Measurements from ENCODE around the gene FNDC4. TPM values are rescaled to one million over a fixed set of nuclear protein-coding genes. Genes with fewer than 3 reads are reported as not detected.

FNDC4 gene
- total RNA-seq, 2 experiments from 2014 or later = not detected

DNA sequence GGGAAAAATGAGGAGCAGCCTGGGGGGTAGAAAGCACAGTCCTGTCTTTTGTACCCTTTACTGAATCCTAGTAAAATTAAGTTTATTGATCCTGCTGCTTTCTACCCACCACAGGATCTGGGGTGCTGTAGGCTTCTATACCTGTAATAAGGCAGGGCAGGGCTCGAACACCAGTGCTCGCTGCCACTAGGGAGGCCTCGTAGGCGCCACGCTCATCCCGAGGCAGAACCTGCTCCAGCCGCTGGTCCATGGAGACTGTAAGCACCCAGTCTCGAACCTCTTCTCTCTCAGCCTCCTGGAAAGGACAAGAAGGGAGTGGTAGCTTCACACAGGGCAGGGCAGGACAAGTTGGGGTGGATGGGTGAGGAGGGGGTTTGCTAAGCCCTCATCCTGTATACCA, 49.8 kb downstream of the FNDC4 start:
- intact Hi-C loops (cut with DNase I, micrococcal nuclease) = no loop called here
- CTCF ChIA-PET = no interaction called here
- no peak for DNase-seq
- Mint-ChIP-seq H3K4me1 (ENCODE audit: low read depth) (peaks cover 20% of the 10 kb centered on the region), H3K9me3 (no peaks in the 10 kb centered on the region), H3K27ac (peak overlapping the region; percentile 39), H3K27me3 (no peaks in the 10 kb centered on the region), H3K36me3 (ENCODE audit: low read depth) (peaks cover 67% of the 10 kb centered on the region), H3K4me3 (no peak overlapping the region)
- Histone ChIP-seq H3K4me1 (ENCODE audit: insufficient read depth, low read length) (peaks cover 8% of the 10 kb centered on the region), H3K27ac (ENCODE audit: low read depth in 1 of 2, low read length in 2 of 2) (no peak overlapping the region), H3K9me3 (ENCODE audit: control insufficient read depth in 1 of 2, insufficient read depth in 1 of 2, low read length in 2 of 2) (no peaks in the 10 kb centered on the region), H3K27me3 (ENCODE audit: control insufficient read depth in 1 of 2, insufficient read depth in 2 of 2, low read length in 2 of 2) (no peaks in the 10 kb centered on the region), H3K36me3 (ENCODE audit: insufficient read depth, low read length) (peaks cover 23% of the 10 kb centered on the region), H3K4me3 (ENCODE audit: low read length) (no peak overlapping the region)
- TF ChIP-seq, protein P1, sequence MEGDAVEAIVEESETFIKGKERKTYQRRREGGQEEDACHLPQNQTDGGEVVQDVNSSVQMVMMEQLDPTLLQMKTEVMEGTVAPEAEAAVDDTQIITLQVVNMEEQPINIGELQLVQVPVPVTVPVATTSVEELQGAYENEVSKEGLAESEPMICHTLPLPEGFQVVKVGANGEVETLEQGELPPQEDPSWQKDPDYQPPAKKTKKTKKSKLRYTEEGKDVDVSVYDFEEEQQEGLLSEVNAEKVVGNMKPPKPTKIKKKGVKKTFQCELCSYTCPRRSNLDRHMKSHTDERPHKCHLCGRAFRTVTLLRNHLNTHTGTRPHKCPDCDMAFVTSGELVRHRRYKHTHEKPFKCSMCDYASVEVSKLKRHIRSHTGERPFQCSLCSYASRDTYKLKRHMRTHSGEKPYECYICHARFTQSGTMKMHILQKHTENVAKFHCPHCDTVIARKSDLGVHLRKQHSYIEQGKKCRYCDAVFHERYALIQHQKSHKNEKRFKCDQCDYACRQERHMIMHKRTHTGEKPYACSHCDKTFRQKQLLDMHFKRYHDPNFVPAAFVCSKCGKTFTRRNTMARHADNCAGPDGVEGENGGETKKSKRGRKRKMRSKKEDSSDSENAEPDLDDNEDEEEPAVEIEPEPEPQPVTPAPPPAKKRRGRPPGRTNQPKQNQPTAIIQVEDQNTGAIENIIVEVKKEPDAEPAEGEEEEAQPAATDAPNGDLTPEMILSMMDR (IDR thresholded peaks at IDR 0.05) = no peak
- POLR2A ChIA-PET = interaction anchor here (2.7 kb wide), 1 partner anchor 16 kb away, joined by 11 read pairs; the partner anchor contains the start of gene NRBP1
- ATAC-seq (ENCODE audit: poor library complexity) = no peak

- Histone ChIP-seq H3K36me3 (ENCODE audit: insufficient read depth, low read length) (peaks cover 40% of the 10 kb centered on the region), H3K4me3 (ENCODE audit: low read length) (no peak overlapping the region), H3K4me1 (ENCODE audit: insufficient read depth, low read length) (peaks cover 8% of the 10 kb centered on the region), H3K9me3 (ENCODE audit: control insufficient read depth in 1 of 2, insufficient read depth in 1 of 2, low read length in 2 of 2) (no peaks in the 10 kb centered on the region), H3K27ac (ENCODE audit: low read depth in 1 of 2, low read length in 2 of 2) (no peak overlapping the region), H3K27me3 (ENCODE audit: control insufficient read depth in 1 of 2, insufficient read depth in 2 of 2, low read length in 2 of 2) (no peaks in the 10 kb centered on the region)
- ChIA-PET CTCF (no interaction called here), POLR2A (interaction anchor here (1.0 kb wide), 2 partner anchors 12 to 13 kb away, joined by 3 read pairs; no protein-coding TSS in a partner anchor)
- no peaks in the 10 kb centered on the region for H3K27me3 Mint-ChIP-seq
- peak overlapping the region; percentile 61 for H3K27ac Mint-ChIP-seq
- peaks cover 69% of the 10 kb centered on the region for H3K36me3 Mint-ChIP-seq (ENCODE audit: low read depth)
- H3K4me3 Mint-ChIP-seq = peak overlapping the region; percentile 5
- intact Hi-C loops (cut with DNase I, micrococcal nuclease) = loop anchor here (1.0 to 5.0 kb wide), 3 partner anchors 44 to 184 kb away; partner anchors contain the start of genes IFT172 (in 2 of the 2), CCDC121 (in 1 of the 2) and GPN1 (in 1 of the 2)
- DNase-seq (peak in 1 of 14 experiments; percentile 11), ATAC-seq (ENCODE audit: poor library complexity) (no peak)
- TF ChIP-seq, protein P1 (IDR thresholded peaks at IDR 0.05) = no peak
- no peaks in the 10 kb centered on the region for H3K9me3 Mint-ChIP-seq
- peaks cover 20% of the 10 kb centered on the region for H3K4me1 Mint-ChIP-seq (ENCODE audit: low read depth)
Observed at GRCh38 chr2:27442920-27443282, 52.1 kb downstream of the FNDC4 start.

GRCh38 chr2:27441958-27442919, 52.8 kb downstream of the FNDC4 start, which contains the start of gene KRTCAP3:
Gene KRTCAP3, plus strand, starts transcription at chr2:27442381. Its CDS starts 32 bp downstream, at chr2:27442413.
- ATAC-seq (ENCODE audit: poor library complexity) (peak; percentile 96), DNase-seq (peak; percentile 45 to 77 (median 60))
- Histone ChIP-seq H3K9me3 (ENCODE audit: control insufficient read depth in 1 of 2, insufficient read depth in 1 of 2, low read length in 2 of 2) (no peaks in the 10 kb centered on the region), H3K27me3 (ENCODE audit: control insufficient read depth in 1 of 2, insufficient read depth in 2 of 2, low read length in 2 of 2) (no peaks in the 10 kb centered on the region), H3K4me3 (ENCODE audit: low read length) (no peak within 1 kb of the TSS), H3K27ac (ENCODE audit: low read depth in 1 of 2, low read length in 2 of 2) (no peak within 1 kb of the TSS), H3K36me3 (ENCODE audit: insufficient read depth, low read length) (peaks cover 46% of the 10 kb centered on the region), H3K4me1 (ENCODE audit: insufficient read depth, low read length) (peaks cover 8% of the 10 kb centered on the region)
- POLR2A ChIA-PET = interaction anchor here (1.0 kb wide), 2 partner anchors 12 to 13 kb away, joined by 3 read pairs; no protein-coding TSS in a partner anchor
- Mint-ChIP-seq H3K4me1 (ENCODE audit: low read depth) (peaks cover 20% of the 10 kb centered on the region), H3K9me3 (no peaks in the 10 kb centered on the region), H3K4me3 (peak within 1 kb of the TSS; percentile 5), H3K36me3 (ENCODE audit: low read depth) (peaks cover 69% of the 10 kb centered on the region), H3K27me3 (no peaks in the 10 kb centered on the region), H3K27ac (peak within 1 kb of the TSS; percentile 61)
- TF ChIP-seq, protein P1 (IDR thresholded peaks at IDR 0.05) = peak; percentile 37
- intact Hi-C loops (cut with DNase I, micrococcal nuclease) = loop anchor here (1.0 to 5.0 kb wide), 3 partner anchors 45 to 185 kb away; partner anchors contain the start of genes IFT172 (in 2 of the 2), CCDC121 (in 1 of the 2) and GPN1 (in 1 of the 2)
- CTCF ChIA-PET = no interaction called here

Other genes starting within 250 kb of the FNDC4 start
- not detected for gene SLC30A3, start 232.2 kb downstream of the FNDC4 start, total RNA-seq
- gene DNAJC5G, start 219.8 kb downstream of the FNDC4 start, total RNA-seq = not detected
- gene TRIM54, start 212.8 kb downstream of the FNDC4 start, total RNA-seq = not detected
- gene UCN, start 186.8 kb downstream of the FNDC4 start, total RNA-seq = 1 to 10 TPM; 1.8 to 2.3 TPM
- 10 to 100 TPM; 29.3 to 31.0 TPM for gene MPV17, start 172.1 kb downstream of the FNDC4 start, total RNA-seq
- 10 to 100 TPM; 54.6 to 56.8 TPM for gene GTF3C2, start 138.4 kb downstream of the FNDC4 start, total RNA-seq
- gene EIF2B4, start 124.9 kb downstream of the FNDC4 start, total RNA-seq = 10 to 100 TPM; 33.2 to 34.0 TPM
- gene SNX17, start 124.6 kb downstream of the FNDC4 start, total RNA-seq = 10 to 100 TPM; 66.3 to 67.9 TPM
- 10 to 100 TPM; 22.8 to 22.9 TPM for gene ZNF513, start 114.5 kb downstream of the FNDC4 start, total RNA-seq
- gene PPM1G, start 85.6 kb downstream of the FNDC4 start, total RNA-seq = 10 to 100 TPM; 30.4 to 31.2 TPM
- 100 to 1,000 TPM; 169 to 181 TPM for gene NRBP1, start 66.6 kb downstream of the FNDC4 start, total RNA-seq
- 10 to 100 TPM; 11.5 to 12.8 TPM for gene KRTCAP3, start 52.8 kb downstream of the FNDC4 start, total RNA-seq
- 10 to 100 TPM; 13.3 to 14.4 TPM for gene IFT172, start 5.5 kb downstream of the FNDC4 start, total RNA-seq
- gene GCKR, start 1.6 kb upstream of the FNDC4 start, total RNA-seq = not detected
- 10 to 100 TPM; 13.6 to 14.1 TPM for gene ZNF512, start 87.8 kb upstream of the FNDC4 start, total RNA-seq
- under 1 TPM; 0.47 to 0.91 TPM for gene CCDC121, start 133.8 kb upstream of the FNDC4 start, total RNA-seq
- 10 to 100 TPM; 24.6 to 28.1 TPM for gene GPN1, start 133.8 kb upstream of the FNDC4 start, total RNA-seq
- gene SUPT7L, start 168.4 kb upstream of the FNDC4 start, total RNA-seq = 10 to 100 TPM; 48.5 to 52.2 TPM
- gene SLC4A1AP, start 168.7 kb upstream of the FNDC4 start, total RNA-seq = 10 to 100 TPM; 14.2 to 15.3 TPM

Data from CD4-positive, alpha-beta T cell (primary cell).